Activated CD4-positive, alpha-beta T cell treated with anti-CD3 and anti-CD28 coated beads, Interleukin-2, amount 50 U/mL, for 16 hours (primary cell): ENCODE data around the gene ATXN2.

Source experiments
- DNase-seq: peaks from one replicate; pipeline ENCODE4 v3.0.0-alpha.2; 2020

ATXN2 gene

GRCh38 chr12:111448846-111449790 is 150.0 kb downstream of the ATXN2 start:
- no peak for DNase-seq

- no peak for DNase-seq
These were observed 150.8 kb downstream of the ATXN2 start for GRCh38 chr12:111448266-111448830.

DNA sequence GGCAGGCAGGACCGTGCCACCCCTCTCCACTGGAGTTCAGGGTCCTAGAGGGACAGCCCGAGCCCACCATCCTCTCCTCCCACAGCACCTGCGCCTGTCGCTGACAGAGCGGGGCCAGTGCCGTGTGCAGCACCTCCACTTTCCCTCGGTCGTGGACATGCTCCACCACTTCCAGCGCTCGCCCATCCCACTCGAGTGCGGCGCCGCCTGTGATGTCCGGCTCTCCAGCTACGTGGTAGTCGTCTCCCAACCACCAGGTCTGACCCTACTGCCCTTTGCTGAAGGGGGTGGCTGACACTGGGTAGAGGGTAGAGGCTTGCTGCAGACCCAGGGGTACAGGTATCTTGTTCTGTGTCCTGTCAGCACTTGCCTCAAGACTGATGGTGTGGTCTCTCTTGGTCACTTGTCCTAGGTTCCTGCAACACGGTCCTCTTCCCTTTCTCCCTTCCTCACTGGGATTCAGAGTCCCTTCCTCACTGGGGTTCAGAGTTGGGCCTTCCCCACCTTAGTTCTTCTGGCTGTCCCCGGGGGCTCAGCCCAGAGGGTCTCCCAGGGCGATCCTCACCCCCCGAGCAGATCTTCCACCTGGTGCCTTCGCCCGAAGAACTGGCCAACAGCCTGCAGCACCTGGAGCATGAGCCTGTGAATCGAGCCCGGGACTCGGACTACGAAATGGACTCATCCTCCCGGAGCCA is 151.4 kb downstream of the ATXN2 start:
- DNase-seq: no peak

DNA sequence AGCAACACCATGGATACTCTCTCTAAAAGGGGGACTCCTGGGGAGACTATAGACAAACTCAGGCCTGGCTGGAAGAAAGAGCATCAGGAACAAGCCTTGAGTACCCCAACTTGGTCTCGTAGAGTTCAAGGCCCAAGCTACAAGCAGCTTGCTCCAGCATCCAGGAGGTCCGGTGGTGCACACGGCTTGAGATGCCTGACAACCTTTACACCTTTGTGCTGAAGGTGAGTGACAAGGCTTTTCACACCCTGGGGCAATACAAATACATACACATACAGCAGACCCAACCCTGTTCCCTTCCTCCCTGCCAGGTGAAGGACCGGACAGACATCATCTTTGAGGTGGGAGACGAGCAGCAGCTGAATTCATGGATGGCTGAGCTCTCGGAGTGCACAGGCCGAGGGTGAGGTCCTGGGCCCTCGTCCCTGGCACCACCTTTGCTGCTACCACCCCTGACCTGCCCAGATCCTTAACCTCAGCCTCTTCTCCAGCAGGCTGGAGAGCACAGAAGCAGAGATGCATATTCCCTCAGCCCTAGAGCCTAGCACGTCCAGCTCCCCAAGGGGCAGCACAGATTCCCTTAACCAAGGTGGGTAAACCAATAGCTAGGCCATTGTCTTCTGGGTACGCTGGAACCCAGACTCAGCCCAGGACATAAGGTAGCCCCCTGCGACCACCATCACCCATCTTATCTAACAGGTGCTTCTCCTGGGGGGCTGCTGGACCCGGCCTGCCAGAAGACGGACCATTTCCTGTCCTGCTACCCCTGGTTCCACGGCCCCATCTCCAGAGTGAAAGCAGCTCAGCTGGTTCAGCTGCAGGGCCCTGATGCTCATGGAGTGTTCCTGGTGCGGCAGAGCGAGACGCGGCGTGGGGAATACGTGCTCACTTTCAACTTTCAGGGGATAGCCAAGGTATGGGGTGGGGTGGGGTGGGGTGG is 152.2 kb downstream of the ATXN2 start:
- no peak for DNase-seq

DNA sequence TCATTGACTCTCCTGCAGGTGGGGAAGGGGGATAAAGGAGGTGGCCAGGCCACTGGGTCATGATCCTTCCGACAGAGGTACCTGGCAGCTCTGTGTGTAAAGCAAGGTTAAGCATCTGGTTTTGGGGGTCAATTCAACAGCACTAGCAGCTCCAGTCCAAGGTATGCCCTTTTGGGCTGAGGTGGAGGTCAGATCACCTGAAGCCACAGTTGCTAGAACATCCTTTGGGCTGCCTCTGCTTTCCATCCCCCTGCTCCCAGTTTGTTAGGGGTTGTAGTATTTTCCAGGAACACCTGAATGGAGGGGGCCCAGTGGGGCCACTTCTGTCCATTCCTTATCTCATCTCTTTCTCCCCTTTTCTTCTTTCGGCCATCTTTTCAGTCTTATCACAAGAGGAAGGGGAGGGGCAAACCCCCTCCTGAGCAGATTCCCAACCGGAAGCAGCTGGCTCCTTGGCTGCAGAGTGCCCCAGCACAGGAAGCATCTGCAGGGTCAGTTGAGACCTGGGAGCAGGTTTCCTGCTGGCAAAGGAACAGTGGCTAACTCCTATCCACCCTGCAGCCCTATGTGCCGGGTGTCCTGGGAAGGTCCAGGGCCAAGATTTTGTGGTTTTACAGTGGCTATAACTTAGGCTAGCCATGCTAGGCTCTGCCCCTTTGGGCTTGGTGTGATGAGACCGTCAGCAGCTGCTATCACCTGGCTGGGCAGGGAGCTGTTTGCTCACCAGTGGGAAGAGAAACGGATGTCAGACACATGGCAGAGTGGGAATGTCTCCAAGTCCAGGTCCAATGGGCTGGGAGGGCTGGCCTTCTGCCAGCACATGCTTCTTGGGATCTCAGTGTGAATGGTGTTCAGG is 153.2 kb downstream of the ATXN2 start:
- DNase-seq: no peak

DNA sequence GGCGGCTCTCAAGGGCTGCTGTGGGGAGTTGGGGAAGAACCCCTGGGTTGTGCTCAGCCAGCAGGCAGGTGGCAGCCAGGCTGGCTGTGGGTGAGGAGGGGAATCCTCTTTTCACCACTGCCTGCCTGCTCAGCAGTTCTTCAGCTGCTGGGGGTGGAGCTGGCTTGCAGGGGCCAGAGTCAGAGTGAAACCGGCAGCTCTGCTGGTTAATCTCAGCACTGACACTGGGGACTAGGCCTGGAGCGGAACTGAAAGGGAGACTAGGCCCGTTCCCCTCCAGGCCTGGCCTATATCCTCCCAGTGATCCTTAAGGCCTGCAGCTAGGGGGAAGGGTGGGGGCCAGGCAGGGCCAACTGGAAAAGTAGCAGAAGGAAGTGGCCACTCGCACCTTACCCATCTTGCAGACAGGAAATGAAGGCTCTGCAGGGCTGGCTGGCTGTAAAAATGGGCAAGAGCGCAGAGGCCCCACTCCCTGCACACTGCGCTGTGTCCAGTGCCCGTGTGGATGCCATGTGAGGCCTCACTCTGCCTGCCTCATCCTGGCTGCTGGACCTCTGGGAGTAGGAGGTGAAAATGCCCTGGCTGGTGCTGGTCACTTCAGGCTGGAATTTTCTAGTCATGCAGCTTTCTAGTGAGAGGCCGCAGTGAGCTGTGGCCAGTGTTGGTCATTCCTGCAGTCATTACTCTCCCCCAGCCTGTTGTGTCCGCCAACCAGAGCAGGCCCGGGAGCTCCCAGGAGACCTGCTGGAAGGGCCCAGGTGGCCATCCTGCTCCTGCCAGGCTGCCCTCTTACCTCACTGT is 154.0 kb downstream of the ATXN2 start:
- peak; percentile 96 for DNase-seq

- DNase-seq: peak; percentile 76
These were observed 154.7 kb downstream of the ATXN2 start for GRCh38 chr12:111444314-111444924.

DNA sequence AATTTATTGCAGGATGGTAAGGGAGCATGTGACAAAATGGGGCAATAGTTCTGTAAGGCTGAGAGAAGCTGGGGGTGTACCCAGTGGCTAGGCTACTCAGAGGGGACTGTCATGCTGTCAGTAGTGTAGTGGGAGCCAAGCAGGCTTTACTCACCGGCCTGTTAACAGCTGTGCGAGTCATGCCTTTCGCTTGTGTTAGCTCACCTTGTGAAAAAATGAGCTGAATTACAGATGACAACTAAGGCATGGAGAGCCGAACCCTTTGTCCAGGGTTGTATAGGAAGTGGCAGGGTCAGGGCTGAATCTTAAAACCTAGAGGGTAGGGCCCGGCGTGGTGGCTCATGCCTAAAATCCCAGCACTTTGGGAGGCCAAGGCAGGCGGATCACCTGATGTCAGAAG is 155.5 kb downstream of the ATXN2 start:
- peak; percentile 49 for DNase-seq

GRCh38 chr12:111443086-111443485 is 156.0 kb downstream of the ATXN2 start:
- DNase-seq: no peak

GRCh38 chr12:111442301-111443045 is 156.6 kb downstream of the ATXN2 start:
- DNase-seq: no peak

DNA sequence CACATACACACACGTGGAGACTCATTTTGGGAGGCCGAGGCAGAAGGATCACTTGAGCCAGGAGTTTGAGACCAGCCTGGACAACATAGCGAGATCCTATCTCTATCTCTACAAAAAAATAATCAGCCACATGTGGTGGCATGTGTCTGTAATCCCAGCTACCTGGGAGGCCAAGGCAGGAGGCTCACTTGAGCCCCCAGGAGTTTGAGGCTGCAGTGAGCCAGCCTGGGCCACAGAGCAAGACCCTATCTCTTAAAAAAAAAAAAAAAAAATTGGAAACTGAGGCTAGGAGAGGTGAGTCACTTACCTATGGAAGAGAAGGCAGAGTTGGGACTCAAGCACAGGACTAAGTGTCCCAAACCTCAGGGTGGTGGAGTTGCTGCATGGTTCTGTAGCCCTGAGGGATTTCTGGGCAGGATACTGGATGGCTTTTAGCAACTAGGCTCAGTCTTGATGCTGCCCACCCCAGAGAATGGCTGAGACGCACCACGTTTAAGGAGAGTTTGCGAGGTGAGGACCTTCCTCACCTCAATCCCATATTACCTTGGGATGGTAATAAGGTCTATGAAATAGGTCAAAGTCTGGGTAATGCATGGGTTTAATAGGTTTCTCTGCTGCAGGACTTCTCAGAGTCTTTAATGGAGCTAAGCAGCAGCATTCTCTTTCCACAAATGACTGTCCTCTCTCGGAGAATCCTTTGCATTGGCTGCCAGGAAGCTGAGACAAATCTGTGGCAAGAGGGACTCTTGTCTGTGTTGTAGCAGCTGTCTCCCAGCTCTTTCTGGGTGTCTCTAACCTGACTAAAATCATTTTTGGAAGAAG is 157.8 kb downstream of the ATXN2 start:
- no peak for DNase-seq

- no peak for DNase-seq
These were observed 158.5 kb downstream of the ATXN2 start for GRCh38 chr12:111440631-111441030.

- no peak for DNase-seq
These were observed 159.0 kb downstream of the ATXN2 start for GRCh38 chr12:111440152-111440551.

DNA sequence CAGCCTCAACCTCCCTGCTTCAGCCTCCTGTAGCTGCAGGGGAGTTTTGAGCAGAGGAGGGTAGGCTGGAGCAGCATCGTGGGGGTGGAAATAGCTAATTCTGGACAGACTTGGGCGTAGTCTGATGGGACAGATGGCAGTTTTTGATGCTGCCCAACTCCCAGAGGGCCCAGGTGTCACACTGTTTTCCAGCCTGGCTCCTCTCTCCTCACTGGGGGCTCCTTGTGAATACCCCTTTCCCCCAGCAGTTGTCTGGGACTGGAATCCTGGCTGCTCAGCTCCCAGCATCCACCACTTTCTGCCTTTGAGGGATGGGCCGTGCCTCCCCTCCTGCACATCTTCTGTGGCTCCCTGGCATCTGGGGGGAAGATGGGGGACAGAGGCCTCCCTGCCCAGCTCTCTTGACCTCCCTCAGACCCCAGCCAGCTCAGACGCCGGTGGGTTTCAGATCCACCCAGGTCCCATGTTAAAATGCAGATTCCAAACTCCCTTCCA is 159.4 kb downstream of the ATXN2 start:
- no peak for DNase-seq

DNA sequence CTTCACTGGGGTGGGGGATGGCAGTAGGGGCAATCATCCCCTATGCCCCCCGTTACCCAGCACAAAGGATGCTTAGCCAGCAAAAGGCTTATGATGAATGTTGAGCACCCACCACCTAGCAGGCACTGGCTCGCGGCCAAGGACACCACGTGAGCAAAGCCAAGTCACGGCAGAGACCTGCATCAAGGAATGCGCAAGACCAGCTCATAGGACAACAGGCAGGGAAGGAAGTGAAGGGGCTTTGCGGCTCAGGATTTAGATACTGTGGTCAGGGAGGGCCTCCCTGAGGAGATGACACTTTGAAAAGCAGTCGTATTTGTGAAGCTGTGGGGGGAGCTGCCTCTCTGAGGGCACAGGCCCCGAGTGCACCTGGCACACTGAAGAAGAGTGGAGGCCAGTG is 160.6 kb downstream of the ATXN2 start:
- no peak for DNase-seq

DNA sequence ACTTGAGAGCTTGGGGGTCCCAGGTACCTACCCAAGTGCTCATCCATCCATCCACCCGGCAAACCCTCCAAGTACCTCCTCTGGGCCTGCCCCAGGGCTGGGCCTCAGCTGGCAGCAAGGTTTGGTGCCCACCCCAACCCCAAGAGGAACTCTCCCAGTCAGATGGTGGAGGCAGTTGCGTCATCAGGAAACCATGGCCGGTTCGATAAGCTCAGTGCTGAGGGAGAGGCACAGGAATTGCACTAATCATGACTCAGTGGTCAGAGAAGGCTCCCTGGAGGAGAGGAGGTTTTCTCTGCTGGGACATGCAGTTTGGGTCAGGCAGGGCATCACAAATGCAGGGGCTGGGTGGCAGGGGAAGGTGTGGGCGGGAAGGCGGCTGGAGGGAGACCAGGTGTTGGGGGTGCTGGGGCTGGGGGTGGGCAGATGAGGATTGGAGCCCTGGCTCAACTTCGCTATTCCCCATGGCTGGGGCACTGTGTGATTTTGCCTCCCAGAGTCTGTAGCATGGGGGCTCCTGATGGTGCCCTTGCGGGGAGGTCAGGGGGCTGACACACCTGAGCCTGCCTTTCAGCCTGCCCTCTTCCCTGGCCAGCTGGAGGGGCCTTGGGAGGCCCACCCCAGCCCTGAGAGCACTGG is 161.2 kb downstream of the ATXN2 start:
- no peak for DNase-seq

DNA sequence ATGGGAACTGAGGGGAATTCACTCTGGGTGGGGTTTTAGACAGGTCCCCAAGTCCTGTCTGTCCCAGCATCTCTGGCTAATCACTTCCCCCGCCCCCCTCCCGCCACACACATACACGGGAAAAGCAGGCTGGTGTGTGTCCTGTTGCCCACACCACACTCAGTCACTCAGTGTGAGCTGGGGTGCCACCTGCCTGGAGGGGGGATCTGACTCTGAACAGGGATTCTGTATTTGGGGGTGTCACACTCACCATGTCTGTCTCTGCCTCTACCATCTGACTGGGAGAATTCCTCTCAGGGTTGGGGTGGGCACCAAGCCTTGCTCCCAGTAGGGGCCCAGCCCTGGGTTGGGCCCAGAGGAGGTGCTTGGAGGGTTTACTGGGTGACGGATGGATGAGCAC is 162.3 kb downstream of the ATXN2 start:
- no peak for DNase-seq

DNA sequence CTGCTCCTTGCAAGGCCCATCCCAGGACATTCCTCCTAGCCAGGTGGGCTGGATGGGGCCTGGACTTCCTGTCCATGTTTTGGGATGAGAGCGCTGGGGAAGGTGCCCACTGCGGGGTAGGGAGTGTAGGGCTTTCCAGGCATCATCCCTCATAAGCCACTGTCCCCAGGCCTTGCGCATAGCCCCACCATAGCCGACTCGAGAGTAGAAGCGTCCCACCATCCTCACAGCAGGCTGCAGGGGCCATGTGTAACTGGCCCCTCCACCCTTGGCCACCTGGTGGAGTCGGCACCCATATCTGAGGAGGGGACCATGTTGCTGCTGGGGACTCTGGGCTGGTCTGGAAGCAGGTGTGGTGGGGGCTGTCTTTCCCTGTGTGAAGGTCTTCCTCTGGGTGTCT is 162.8 kb downstream of the ATXN2 start:
- DNase-seq: no peak
